GM12878 (cell line): Measurements from ENCODE around the gene PRMT3. TPM values are rescaled to one million over a fixed set of nuclear protein-coding genes. Genes with fewer than 3 reads are reported as not detected.

Source experiments
- ATAC-seq: fragments of 200-7000 bp; cut with Tn5 transposase; 3 replicates; pipeline ENCODE4 v1.9.1; 2020; ENCODE audit warnings: mild to moderate bottlenecking, moderate library complexity
- BruUV-seq: library from RNA; stranded (reverse); fragments of 400-500 nt; replicated peaks from 2 replicates; lab custom pipeline; 2021; lab: Mats Ljungman, UMichigan
- CTCF ChIA-PET: fragments of 300-600 bp; sonication (Branson Sonifier 250); formaldehyde crosslinking; extraction: SDS; loops from one replicate; lab custom pipeline; 2021; ENCODE audit warnings: inconsistent platforms; lab: Yijun Ruan, JAX
- POLR2A ChIA-PET: fragments of 350-600 bp; formaldehyde crosslinking; extraction: SDS; loops from one replicate; lab custom pipeline; 2021; ENCODE audit warnings: inconsistent platforms; lab: Charles Lee
- RAD21 ChIA-PET: fragments of 300-600 bp; sonication (Branson Sonifier 250); formaldehyde crosslinking; loops from one replicate; lab custom pipeline; 2023; ENCODE audit warnings: antibody characterized with exemption; ENCODE audit not compliant: unreplicated experiment; lab: Charles Lee
- SMC1A ChIA-PET: fragments of 300-600 bp; sonication (Branson Sonifier 250); formaldehyde crosslinking; loops from one replicate; lab custom pipeline; 2023; ENCODE audit not compliant: unreplicated experiment, uncharacterized antibody; lab: Charles Lee
- DNase-seq: peaks from one replicate; pipeline ENCODE4 v3.0.0-alpha.2; 2011; ENCODE audit warnings: low read depth, low spot score
- FAIRE-seq: peaks from 3 replicates; lab custom pipeline; 2011; peaks lifted over from hg19 to GRCh38; lab: Jason Lieb, UNC
- H2AFZ ChIP-seq: 2 replicates; pipeline ENCODE4 v1.6.0; 2011; ENCODE audit warnings: low read depth, low read length, control low read depth; ENCODE audit not compliant: control insufficient read depth
- H3K27ac ChIP-seq: 2 replicates; pipeline ENCODE4 v1.5.1; 2011; ENCODE audit warnings: control low read depth; ENCODE audit not compliant: control insufficient read depth, insufficient read depth
- H3K27me3 ChIP-seq, 2 experiments: replicated peaks in 1 of 2; 2 replicates each; pipeline versions ENCODE4 v1.6.0 to v1.6.1; 2011; ENCODE audit warnings: low read length in 1 of 2; ENCODE audit not compliant: control insufficient read depth in 2 of 2, insufficient read depth in 2 of 2
- H3K36me3 ChIP-seq, 2 experiments: 2 replicates each; pipeline ENCODE4 v1.5.1; 2011; ENCODE audit warnings: low read length in 1 of 2; ENCODE audit not compliant: control insufficient read depth in 2 of 2, insufficient read depth in 2 of 2
- H3K4me1 ChIP-seq: 2 replicates; pipeline ENCODE4 v1.6.1; 2011; ENCODE audit warnings: mild to moderate bottlenecking, low read length, moderate library complexity, mixed read lengths; ENCODE audit not compliant: control insufficient read depth, insufficient read depth
- H3K4me2 ChIP-seq: 2 replicates; pipeline ENCODE4 v1.6.0; 2011; ENCODE audit warnings: control low read depth; ENCODE audit not compliant: control insufficient read depth, insufficient read depth
- H3K4me3 ChIP-seq: fragments of 200-600 bp; sonication (generic); 2 replicates; pipeline ENCODE4 v1.5.1; 2016
- H3K79me2 ChIP-seq: 2 replicates; pipeline ENCODE4 v1.6.0; 2011; ENCODE audit warnings: low read length; ENCODE audit not compliant: control insufficient read depth, insufficient read depth
- H3K9ac ChIP-seq: 2 replicates; pipeline ENCODE4 v1.8.0; 2011; ENCODE audit warnings: low read length, control low read depth, mixed read lengths; ENCODE audit not compliant: control insufficient read depth, insufficient read depth
- H3K9me3 ChIP-seq: replicated peaks from 3 replicates; pipeline ENCODE4 v1.5.1; 2011; ENCODE audit warnings: mild to moderate bottlenecking, low read length; ENCODE audit not compliant: control insufficient read depth, insufficient read depth
- H4K20me1 ChIP-seq: 2 replicates; pipeline ENCODE4 v1.6.0; 2011; ENCODE audit not compliant: control insufficient read depth, insufficient read depth
- CTCF ChIP-seq, 3 experiments: IDR thresholded peaks in 2 of 3; conservative IDR thresholded peaks in 1 of 3; 2 replicates each; pipeline ENCODE4 v1.5.1; 2011; ENCODE audit warnings: low read depth in 3 of 3, low read length in 3 of 3, mild to moderate bottlenecking in 3 of 3, control low read depth in 2 of 3, moderate library complexity in 2 of 3, inconsistent platforms in 1 of 3, mixed read lengths in 1 of 3; ENCODE audit not compliant: control insufficient read depth in 2 of 3, insufficient read depth in 1 of 3; ENCODE audit errors: extremely low read depth in 1 of 3
- NRF1 ChIP-seq: conservative IDR thresholded peaks from 2 replicates; pipeline ENCODE4 v1.6.1; 2011; ENCODE audit warnings: mild to moderate bottlenecking, low read depth, low read length, improper control_type of control experiment
- RAD21 ChIP-seq: IDR thresholded peaks from 2 replicates; pipeline ENCODE4 v1.6.1; 2011; ENCODE audit warnings: mild to moderate bottlenecking, low read depth, low read length, moderate library complexity; ENCODE audit not compliant: insufficient read depth
- SMC3 ChIP-seq: IDR thresholded peaks from 2 replicates; pipeline ENCODE4 v1.6.1; 2011; ENCODE audit warnings: low read length, improper control_type of control experiment, borderline replicate concordance
- WGBS: methylation state at CpG from one replicate; pipeline ENCODE4 v1.1.6; 2016; ENCODE audit warnings: low lambda C conversion rate; ENCODE audit not compliant: insufficient replicate concordance, insufficient coverage; ENCODE audit errors: missing lambda C conversion rate; 5-methylcytosine and 5-hydroxymethylcytosine counted together
- in situ Hi-C: fragments of 300-500 bp; cut with MboI; formaldehyde crosslinking; loops from 9 replicates; pipeline ENCODE4 v1.14.3; 2018; ENCODE audit warnings: mixed read lengths
- intact Hi-C: fragments of 100-400 bp; cut with micrococcal nuclease; formaldehyde crosslinking; loops from one replicate; pipeline ENCODE4 v1.14.2; 2022; ENCODE audit not compliant: unreplicated experiment
- polyA plus RNA-seq, 11 experiments: library from polyadenylated mRNA; depleted of rRNA in 4 of 11; unstranded in 6 of 11; stranded (reverse) in 5 of 11; fragments of >200 nt; fragmentation: Nextera tagmentation in 4 of 11; fragmentation: Illumina TruSeq in 1 of 11; extraction: Ambion mirVana in 4 of 11; extraction: Trizol in 1 of 11; gene quantifications; 1 replicate in 1 of 11; 2 replicates in 10 of 11; pipeline versions ENCODE4 v1.2.1 to v1.2.3, GENCODE V29; 2011 to 2016; ENCODE audit warnings: inconsistent platforms in 2 of 11, missing spikeins in 2 of 11, low read depth in 1 of 11
- total RNA-seq, 4 experiments: library from RNA; depleted of rRNA in 3 of 4; stranded (reverse); fragments of >200 nt in 3 of 4; fragmentation: Illumina TruSeq in 1 of 4; extraction: Trizol in 1 of 4; gene quantifications; 2 replicates each; pipeline versions ENCODE4 v1.2.1 to v1.2.3, GENCODE V29; 2013 to 2021

PRMT3 gene
- total and polyA plus RNA-seq, 10 of the 15 experiments (the other 5 are each of a cell fraction or from before 2014, with no cell fraction given), result 13.9 to 52.1 (median 27.7) TPM

- in situ Hi-C loops, result loop anchor here (5.0 to 10.0 kb wide), 2 partner anchors 227 to 409 kb away; no protein-coding TSS in a partner anchor
- DNase-seq, result no peak
Observed at GRCh38 chr11:20353829-20354434, 33.6 kb upstream of the PRMT3 start.

More at GRCh38 chr11:20353829-20354434, 33.6 kb upstream of the PRMT3 start:
- ChIA-PET CTCF (interaction anchor here (0.6 to 6.3 kb wide), 25 partner anchors 9 to 790 kb away, joined by 3 to 131 read pairs (median 4); partner anchors contain the start of gene HTATIP2), POLR2A (no interaction called here)
- no peak overlapping the region for H3K4me3 ChIP-seq
- no peak overlapping the region for H3K9ac ChIP-seq
- no peak overlapping the region for H3K27ac ChIP-seq
- H3K36me3 ChIP-seq, result no peaks in the 10 kb centered on the region
- 17% methylated on average over 6 of the region's 6 CpGs for WGBS
- H3K4me2 ChIP-seq, result no peak overlapping the region
- no peaks in the 10 kb centered on the region for H4K20me1 ChIP-seq
- H3K9me3 ChIP-seq, result no peaks in the 10 kb centered on the region
- H3K79me2 ChIP-seq, result no peaks in the 10 kb centered on the region
- H3K27me3 ChIP-seq, result no peaks in the 10 kb centered on the region
- peak; percentile 78 to 89 (median 82) for TF ChIP-seq CTCF (IDR thresholded peaks at IDR 0.05 in 2 of 3, conservative IDR thresholded peaks at IDR 0.05 in 1 of 3; ENCODE audit: control insufficient read depth in 2 of 3, extremely low read depth in 1 of 3, insufficient read depth in 1 of 3, low read depth in 3 of 3, low read length in 3 of 3)
- peak; percentile 70 for TF ChIP-seq RAD21
- TF ChIP-seq NRF1, result no peak
- peak; percentile 62 for TF ChIP-seq SMC3
- TF ChIP-seq, all 136 proteins: peak for 3
- FAIRE-seq, result peak; percentile 70
- no TSS peak for BruUV-seq
- ChIA-PET RAD21 (interaction anchor here (0.6 to 4.7 kb wide), 9 partner anchors 110 to 451 kb away, joined by 3 to 46 read pairs (median 3); no protein-coding TSS in a partner anchor), SMC1A (interaction anchor here (0.5 to 5.6 kb wide), 11 partner anchors 10 to 1074 kb away, joined by 3 to 56 read pairs (median 3); partner anchors contain the start of gene HTATIP2)
- intact Hi-C loops, result loop anchor here (2.0 to 10.0 kb wide), 2 partner anchors 109 to 399 kb away; no protein-coding TSS in a partner anchor
- Histone ChIP-seq H2AFZ (no peak overlapping the region), H3K4me1 (no peaks in the 10 kb centered on the region)
- ATAC-seq, result peak; percentile 74
